Heart left ventricle (tissue), 13 donors: ENCODE data around the gene SH2D2A.

ENCODE experiments used
- CTCF ChIP-seq, 12 donors: fragments of 200-600 bp; sonication (generic) in 4 of 12; IDR thresholded peaks; one replicate each; pipeline versions ENCODE4 v1.5.0 to v1.8.0; 2018 to 2022; ENCODE audit warnings: antibody characterized with exemption in 12 of 12, mild to moderate bottlenecking in 5 of 12
- POLR2A ChIP-seq, 2 donors: fragments of 450-650 bp; IDR thresholded peaks; one replicate each; pipeline ENCODE4 v1.6.1; 2017; ENCODE audit warnings: antibody characterized with exemption in 2 of 2, mild to moderate bottlenecking in 2 of 2, moderate library complexity in 2 of 2
- donor health status: ischemic (EF 13 %, LVEDD 7.1; RV severe dilation, severe dysfunction).
- donor health status: DM: no; HTN: yes; CAD: no.
- donor health status: DM: no; HTN: no; CAD: no.
- donor health status: ischemic (EF 25% LVEDD 6.9; RV normal size, moderate dysfunction).
- donor health status: ischemic (EF 25% LVEDD 5.7; RV mildly dilated, moderate dysfunction).
- donor health status: ischemic (EF 35%, LVEDD 5.7; RV mildly dilated, moderate dysfunction).
- donor health status: nonischemic (EF 11% LVEDD 7.7; RV severe dilation, severe dysfunction).
- donor health status: DM: yes; HTN: yes; CAD: no.
- donor health status: PGD.
- donor health status: ischemic (EF 29% LVEDD 5.4; RV normal size, mild dysfunction).
- donor health status: nonischemic (EF 23%, LVEDD 6.1; RV moderate dilation, normal function).

GRCh38 chr1:156788136-156788535 is 28.5 kb downstream of the SH2D2A start:
- TF ChIP-seq CTCF (IDR thresholded peaks at IDR 0.05) = no peak
- no peak for TF ChIP-seq POLR2A (IDR thresholded peaks at IDR 0.05)
